H9 (cell line): ENCODE results near the gene VRK2. TPM values are rescaled to one million over a fixed set of nuclear protein-coding genes. Genes with fewer than 3 reads are reported as not detected.
A peak's percentile ranks its signal among the peaks of the same experiment; 100 is the strongest.

Experiments used
- DNase-seq: peaks from one replicate; pipeline ENCODE4 v3.0.0-alpha.2; 2017
- H2AFZ ChIP-seq: one replicate; pipeline ENCODE4 v1.6.1; 2013; ENCODE audit warnings: mild to moderate bottlenecking, low read length, control low read depth, moderate library complexity
- H2AK5ac ChIP-seq: 2 replicates; pipeline ENCODE4 v1.6.1; 2013; ENCODE audit warnings: low read length, control low read depth, mixed read lengths; ENCODE audit not compliant: insufficient read length
- H2BK120ac ChIP-seq: one replicate; pipeline ENCODE4 v1.6.1; 2013; ENCODE audit warnings: low read depth, mild to moderate bottlenecking, low read length, control low read depth, inconsistent platforms; ENCODE audit not compliant: poor library complexity, severe bottlenecking
- H2BK12ac ChIP-seq: 2 replicates; pipeline ENCODE4 v1.6.1; 2013; ENCODE audit warnings: low read length, control low read depth, mixed read lengths, low read depth; ENCODE audit not compliant: insufficient read length
- H2BK15ac ChIP-seq: 2 replicates; pipeline ENCODE4 v1.6.1; 2013; ENCODE audit warnings: low read depth, low read length, control low read depth
- H2BK20ac ChIP-seq: one replicate; pipeline ENCODE4 v1.6.1; 2013; ENCODE audit warnings: low read depth, mild to moderate bottlenecking, low read length, control low read depth, inconsistent platforms; ENCODE audit not compliant: poor library complexity, severe bottlenecking
- H2BK5ac ChIP-seq: 2 replicates; pipeline ENCODE4 v1.6.1; 2013; ENCODE audit warnings: low read length, control low read depth, mixed read lengths; ENCODE audit not compliant: insufficient read length
- H3K14ac ChIP-seq: 2 replicates; pipeline ENCODE4 v1.6.1; 2013; ENCODE audit warnings: low read length, control low read depth; ENCODE audit not compliant: insufficient read depth
- H3K18ac ChIP-seq: 2 replicates; pipeline ENCODE4 v1.6.1; 2013; ENCODE audit warnings: low read depth, mild to moderate bottlenecking, mixed read lengths, low read length, control low read depth; ENCODE audit not compliant: insufficient read length
- H3K23ac ChIP-seq: 2 replicates; pipeline ENCODE4 v1.6.1; 2013; ENCODE audit warnings: low read length, control low read depth, mixed read lengths, low read depth; ENCODE audit not compliant: insufficient read length
- H3K23me2 ChIP-seq: 2 replicates; pipeline ENCODE4 v1.6.1; 2013; ENCODE audit warnings: low read depth, mild to moderate bottlenecking, mixed read lengths, low read length, control low read depth; ENCODE audit not compliant: insufficient read length, poor library complexity, severe bottlenecking
- H3K27ac ChIP-seq: 2 replicates; pipeline ENCODE4 v1.5.1; 2013; ENCODE audit warnings: low read length, control low read depth, mixed read lengths, low read depth; ENCODE audit not compliant: insufficient read length
- H3K27me3 ChIP-seq: 2 replicates; pipeline ENCODE4 v1.6.1; 2013; ENCODE audit warnings: low read length, control low read depth, inconsistent platforms; ENCODE audit not compliant: insufficient read depth
- H3K4ac ChIP-seq: 2 replicates; pipeline ENCODE4 v1.6.1; 2013; ENCODE audit warnings: low read depth, mild to moderate bottlenecking, control low read depth, inconsistent platforms, low read length, moderate library complexity
- H3K4me1 ChIP-seq: 2 replicates; pipeline ENCODE4 v1.6.1; 2013; ENCODE audit warnings: low read length, control low read depth, inconsistent platforms; ENCODE audit not compliant: insufficient read depth
- H3K4me2 ChIP-seq: 2 replicates; pipeline ENCODE4 v1.6.1; 2013; ENCODE audit warnings: low read length, control low read depth, mixed read lengths; ENCODE audit not compliant: insufficient read length, insufficient read depth
- H3K56ac ChIP-seq: 2 replicates; pipeline ENCODE4 v1.6.1; 2013; ENCODE audit warnings: low read depth, mild to moderate bottlenecking, mixed read lengths, low read length, control low read depth; ENCODE audit not compliant: insufficient read length
- H3K79me1 ChIP-seq: 2 replicates; pipeline ENCODE4 v1.6.1; 2013; ENCODE audit warnings: low read depth, mild to moderate bottlenecking, moderate library complexity, low read length, control low read depth, inconsistent platforms; ENCODE audit not compliant: insufficient read depth, poor library complexity, severe bottlenecking
- H3K79me2 ChIP-seq: 2 replicates; pipeline ENCODE4 v1.6.1; 2013; ENCODE audit warnings: low read length, control low read depth, inconsistent platforms; ENCODE audit not compliant: insufficient read depth
- H3K9ac ChIP-seq: 2 replicates; pipeline ENCODE4 v1.6.1; 2013; ENCODE audit warnings: low read length, control low read depth, mixed read lengths; ENCODE audit not compliant: insufficient read length; ENCODE audit errors: extremely low read depth
- H3K9me3 ChIP-seq: one replicate; pipeline ENCODE4 v1.6.1; 2013; ENCODE audit warnings: low read depth, low read length, inconsistent platforms; ENCODE audit not compliant: control insufficient read depth
- H3T11ph ChIP-seq: one replicate; pipeline ENCODE4 v1.6.1; 2013; ENCODE audit warnings: mild to moderate bottlenecking, low read length, control low read depth, inconsistent platforms
- H4K20me1 ChIP-seq: one replicate; pipeline ENCODE4 v1.6.1; 2013; ENCODE audit not compliant: control insufficient read depth, insufficient read length, insufficient read depth
- H4K5ac ChIP-seq: 2 replicates; pipeline ENCODE4 v1.6.1; 2013; ENCODE audit warnings: low read depth, mild to moderate bottlenecking, mixed read lengths, low read length, control low read depth; ENCODE audit not compliant: insufficient read length
- H4K8ac ChIP-seq: replicated peaks from 2 replicates; pipeline ENCODE4 v1.6.1; 2013; ENCODE audit warnings: low read length, control low read depth, mixed read lengths, low read depth; ENCODE audit not compliant: insufficient read length
- H4K91ac ChIP-seq: 2 replicates; pipeline ENCODE4 v1.6.1; 2013; ENCODE audit warnings: low read depth, mild to moderate bottlenecking, moderate library complexity, mixed read lengths, low read length, control low read depth; ENCODE audit not compliant: insufficient read length
- H3K27ac Mint-ChIP-seq, 3 experiments: 2 replicates in 2 of 3; 3 replicates in 1 of 3; pipeline ENCODE4 v1.8.0; 2020 to 2021; ENCODE audit warnings: mixed read lengths in 3 of 3, mild to moderate bottlenecking in 1 of 3, moderate library complexity in 1 of 3
- H3K27me3 Mint-ChIP-seq: 2 replicates; pipeline ENCODE4 v1.8.0; 2021; ENCODE audit warnings: low read depth, mild to moderate bottlenecking, moderate library complexity, mixed read lengths
- H3K36me3 Mint-ChIP-seq, 3 experiments: 2 replicates in 2 of 3; 3 replicates in 1 of 3; pipeline ENCODE4 v1.8.0; 2020 to 2021; ENCODE audit warnings: low read depth in 3 of 3, mixed read lengths in 3 of 3; ENCODE audit not compliant: insufficient read depth in 1 of 3
- H3K4me1 Mint-ChIP-seq, 2 experiments: 2 replicates each; pipeline ENCODE4 v1.8.0; 2020; ENCODE audit warnings: mixed read lengths in 2 of 2
- H3K4me3 Mint-ChIP-seq, 2 experiments: 2 replicates in 1 of 2; 3 replicates in 1 of 2; pipeline ENCODE4 v1.8.0; 2020 to 2021; ENCODE audit warnings: mild to moderate bottlenecking in 2 of 2, mixed read lengths in 2 of 2, moderate library complexity in 1 of 2
- H3K9me3 Mint-ChIP-seq, 2 experiments: 2 replicates in 1 of 2; 3 replicates in 1 of 2; pipeline ENCODE4 v1.8.0; 2020; ENCODE audit warnings: mild to moderate bottlenecking in 2 of 2, mixed read lengths in 2 of 2, moderate library complexity in 1 of 2
- WGBS: extraction: QIAGEN DNeasy Blood & Tissue Kit; methylation state at CpG from one replicate; pipeline ENCODE4 v1.1.7; 2013; ENCODE audit warnings: missing lambda C conversion rate, low lambda C conversion rate, mixed read lengths; ENCODE audit not compliant: insufficient read length; ENCODE audit errors: extremely low coverage; 5-methylcytosine and 5-hydroxymethylcytosine counted together
- total RNA-seq: library from RNA; stranded (reverse); gene quantifications from 2 replicates; pipeline ENCODE4 v1.2.1, GENCODE V29; 2021
- TF ChIP-seq, protein P1 (sequence below): fragments of 200-600 bp; sonication (generic); conservative IDR thresholded peaks from 3 replicates; pipeline ENCODE4 v1.8.0; 2021; ENCODE audit warnings: antibody characterized with exemption, mild to moderate bottlenecking

VRK2 gene
- total RNA-seq, 1 experiment from 2014 or later = 23.8 TPM

GRCh38 chr2:58131191-58132011, 84.8 kb downstream of the VRK2 start:
- no peak overlapping the region for H3K9ac ChIP-seq
- H3K27me3 ChIP-seq = no peaks in the 10 kb centered on the region
- no peak overlapping the region for H3T11ph ChIP-seq
- no peaks in the 10 kb centered on the region for H3K4me1 ChIP-seq
- H2BK12ac ChIP-seq = no peak overlapping the region
- H3K9me3 ChIP-seq = no peaks in the 10 kb centered on the region
- no peak overlapping the region for H3K27ac ChIP-seq
- H4K5ac ChIP-seq = no peak overlapping the region
- H3K56ac ChIP-seq = no peak overlapping the region
- H3K27ac Mint-ChIP-seq = peak overlapping the region; percentile 64 to 78 (median 68); a peak in 5 of 7 replicates
- H3K4me3 Mint-ChIP-seq = no peak overlapping the region
- H3K18ac ChIP-seq = no peak overlapping the region
- no peak overlapping the region for H2AK5ac ChIP-seq
- H2BK20ac ChIP-seq = no peak overlapping the region
- no peak overlapping the region for H4K8ac ChIP-seq
- H2BK5ac ChIP-seq = no peak overlapping the region
- H3K9me3 Mint-ChIP-seq = no peaks in the 10 kb centered on the region
- no peaks in the 10 kb centered on the region for H3K27me3 Mint-ChIP-seq
- TF ChIP-seq, protein P1, sequence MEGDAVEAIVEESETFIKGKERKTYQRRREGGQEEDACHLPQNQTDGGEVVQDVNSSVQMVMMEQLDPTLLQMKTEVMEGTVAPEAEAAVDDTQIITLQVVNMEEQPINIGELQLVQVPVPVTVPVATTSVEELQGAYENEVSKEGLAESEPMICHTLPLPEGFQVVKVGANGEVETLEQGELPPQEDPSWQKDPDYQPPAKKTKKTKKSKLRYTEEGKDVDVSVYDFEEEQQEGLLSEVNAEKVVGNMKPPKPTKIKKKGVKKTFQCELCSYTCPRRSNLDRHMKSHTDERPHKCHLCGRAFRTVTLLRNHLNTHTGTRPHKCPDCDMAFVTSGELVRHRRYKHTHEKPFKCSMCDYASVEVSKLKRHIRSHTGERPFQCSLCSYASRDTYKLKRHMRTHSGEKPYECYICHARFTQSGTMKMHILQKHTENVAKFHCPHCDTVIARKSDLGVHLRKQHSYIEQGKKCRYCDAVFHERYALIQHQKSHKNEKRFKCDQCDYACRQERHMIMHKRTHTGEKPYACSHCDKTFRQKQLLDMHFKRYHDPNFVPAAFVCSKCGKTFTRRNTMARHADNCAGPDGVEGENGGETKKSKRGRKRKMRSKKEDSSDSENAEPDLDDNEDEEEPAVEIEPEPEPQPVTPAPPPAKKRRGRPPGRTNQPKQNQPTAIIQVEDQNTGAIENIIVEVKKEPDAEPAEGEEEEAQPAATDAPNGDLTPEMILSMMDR = peak; percentile 31; the same call in 1 of the 3 replicates
- peaks cover 4 to 7% (median 5%) of the 10 kb centered on the region in 3 experiments; a peak in 5 of 7 replicates for H3K36me3 Mint-ChIP-seq
- DNase-seq = no peak
- no peaks in the 10 kb centered on the region for H4K20me1 ChIP-seq
- H3K23ac ChIP-seq = no peak overlapping the region
- H2AFZ ChIP-seq = no peak overlapping the region
- H3K79me1 ChIP-seq = no peaks in the 10 kb centered on the region
- H4K91ac ChIP-seq = no peak overlapping the region
- H3K4me1 Mint-ChIP-seq = peaks cover 3% of the 10 kb centered on the region in 2 experiments; a peak in 3 of 4 replicates
- no peak overlapping the region for H2BK120ac ChIP-seq
- H3K79me2 ChIP-seq = no peaks in the 10 kb centered on the region
- WGBS = no CpG with 5 or more reads among the region's 5 CpGs
- H3K14ac ChIP-seq = no peak overlapping the region
- H3K23me2 ChIP-seq = no peaks in the 10 kb centered on the region
- no peak overlapping the region for H3K4ac ChIP-seq
- no peak overlapping the region for H3K4me2 ChIP-seq
- no peak overlapping the region for H2BK15ac ChIP-seq
